Dendritic cell treated with granulocyte-macrophage colony-stimulating factor and Interleukin-4, amounts not matched to agents 40 ng/mL and 50 ng/mL, for 4 days (primary cell): ENCODE results near the gene MYO1D.
"Not testable (repeated sequence)": the region's sequence is repeated elsewhere in the genome, so short reads cannot be mapped to it uniquely, and the experiment has no call there.

Experiments
- H3K27ac Mint-ChIP-seq: one replicate; pipeline ENCODE4 v1.8.0; 2022; ENCODE audit warnings: mild to moderate bottlenecking, mixed read lengths
- H3K27me3 Mint-ChIP-seq: one replicate; pipeline ENCODE4 v1.8.0; 2022; ENCODE audit warnings: mild to moderate bottlenecking, mixed read lengths
- H3K36me3 Mint-ChIP-seq: one replicate; pipeline ENCODE4 v1.8.0; 2022; ENCODE audit warnings: low read depth, mixed read lengths
- H3K4me1 Mint-ChIP-seq: one replicate; pipeline ENCODE4 v1.8.0; 2022; ENCODE audit warnings: low read depth, mixed read lengths
- H3K4me3 Mint-ChIP-seq: one replicate; pipeline ENCODE4 v1.8.0; 2022; ENCODE audit warnings: mild to moderate bottlenecking, moderate library complexity, mixed read lengths
- H3K9me3 Mint-ChIP-seq: one replicate; pipeline ENCODE4 v1.8.0; 2022; ENCODE audit warnings: mixed read lengths
- intact Hi-C: fragments of 100-400 bp; cut with micrococcal nuclease; formaldehyde crosslinking; loops from one replicate; pipeline ENCODE4 v1.15.0; 2022

The MYO1D gene

DNA sequence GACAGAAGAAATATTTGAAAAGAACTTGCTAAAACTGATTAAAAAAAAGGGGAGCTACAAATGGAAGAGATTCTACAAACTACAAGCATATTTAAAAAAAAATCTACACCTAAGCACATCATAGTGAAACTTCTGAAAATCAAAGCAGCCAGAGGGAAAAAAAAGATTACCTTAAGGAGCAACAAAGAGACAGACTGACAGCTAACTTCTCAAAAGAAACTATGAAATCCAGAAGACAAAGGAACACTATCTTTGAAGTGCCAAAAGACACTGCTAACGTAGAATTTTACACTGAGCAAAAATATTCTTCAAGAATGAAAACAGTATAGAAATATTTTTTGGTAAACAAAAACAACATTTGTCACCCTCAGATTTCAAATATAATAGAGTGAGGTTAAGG, 151.2 kb downstream of the MYO1D start:
- Mint-ChIP-seq H3K27ac (no peak overlapping the region), H3K4me1 (no peaks in the 10 kb centered on the region), H3K27me3 (no peaks in the 10 kb centered on the region), H3K9me3 (peaks cover 22% of the 10 kb centered on the region), H3K4me3 (no peak overlapping the region), H3K36me3 (no peaks in the 10 kb centered on the region)
- intact Hi-C loops: no loop called here

DNA sequence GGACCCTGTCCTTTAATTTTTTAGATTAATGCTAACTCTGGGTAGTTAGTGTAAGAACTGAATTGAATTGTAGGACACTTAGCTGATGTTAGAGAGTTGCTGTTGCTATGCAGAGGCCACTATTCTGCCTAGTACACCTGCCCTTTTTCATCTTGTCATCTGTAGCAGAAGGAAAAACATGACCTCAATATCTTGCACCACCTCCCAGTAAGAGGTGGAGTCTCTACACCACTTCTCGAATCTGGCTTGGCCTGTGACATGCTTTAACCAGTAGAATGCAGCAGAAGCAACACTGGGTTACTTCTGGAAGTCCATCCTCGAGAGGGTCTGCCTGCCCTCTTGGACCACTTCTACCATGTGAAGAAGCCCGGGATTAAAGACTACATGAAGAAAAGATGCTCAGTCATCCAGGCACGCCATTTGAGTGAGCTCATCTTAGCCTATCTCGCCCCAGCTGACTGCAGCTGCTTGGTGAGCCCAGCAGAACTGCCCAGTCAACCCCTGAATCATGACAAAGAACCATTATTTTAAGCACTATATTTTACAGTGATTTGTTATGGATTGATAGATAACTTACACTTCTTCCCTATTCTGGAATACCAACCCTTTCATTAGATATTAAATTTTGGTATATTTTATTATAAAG, 153.5 kb downstream of the MYO1D start:
- H3K9me3 Mint-ChIP-seq: peaks cover 22% of the 10 kb centered on the region
- no peaks in the 10 kb centered on the region for H3K4me1 Mint-ChIP-seq
- H3K36me3 Mint-ChIP-seq: no peaks in the 10 kb centered on the region
- no peak overlapping the region for H3K27ac Mint-ChIP-seq
- intact Hi-C loops: no loop called here
- H3K27me3 Mint-ChIP-seq: no peaks in the 10 kb centered on the region
- H3K4me3 Mint-ChIP-seq: no peak overlapping the region

DNA sequence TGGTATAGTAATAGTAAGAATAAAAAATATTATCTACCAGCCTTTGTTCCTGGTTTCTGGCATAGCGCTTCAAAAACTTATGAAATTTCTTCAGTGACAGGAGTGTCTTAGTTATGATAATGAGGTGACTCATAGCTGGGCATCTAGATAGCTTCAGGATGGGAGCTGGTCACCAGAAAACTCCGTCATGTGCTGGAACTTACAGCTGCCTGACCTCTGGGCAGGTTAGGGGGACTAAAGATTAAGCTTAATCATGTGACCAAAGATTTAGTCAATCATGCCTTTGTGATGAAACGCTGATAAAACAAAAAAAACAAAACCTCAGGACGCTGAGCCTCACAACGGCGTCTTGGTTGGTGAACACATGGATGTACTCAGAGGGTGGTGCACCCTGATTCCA, 154.2 kb downstream of the MYO1D start:
- Mint-ChIP-seq H3K27ac (no peak overlapping the region), H3K36me3 (no peaks in the 10 kb centered on the region), H3K4me1 (no peaks in the 10 kb centered on the region), H3K4me3 (no peak overlapping the region), H3K27me3 (no peaks in the 10 kb centered on the region), H3K9me3 (peaks cover 22% of the 10 kb centered on the region)
- intact Hi-C loops: no loop called here

DNA sequence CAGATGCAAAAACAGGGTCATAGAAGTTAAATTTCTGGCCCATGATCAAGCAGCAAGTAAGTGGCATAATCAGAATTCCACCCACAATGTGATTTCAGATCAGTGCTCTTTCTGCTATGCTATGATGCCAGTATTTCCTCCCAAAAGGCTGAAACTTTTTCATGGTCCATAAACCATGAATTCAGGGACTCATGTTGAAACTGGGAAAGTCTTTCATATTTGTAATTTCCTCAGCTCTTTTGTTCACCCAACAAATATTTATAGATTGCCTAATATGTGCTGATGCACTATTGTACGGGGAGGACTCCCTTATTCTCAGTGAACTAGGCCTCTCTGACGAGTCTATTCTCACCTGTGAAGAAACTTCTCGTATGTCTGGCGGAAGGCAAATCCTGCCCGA, 156.3 kb downstream of the MYO1D start:
- intact Hi-C loops: no loop called here
- Mint-ChIP-seq H3K36me3 (no peaks in the 10 kb centered on the region), H3K9me3 (peaks cover 17% of the 10 kb centered on the region), H3K27ac (no peak overlapping the region), H3K27me3 (peaks cover 2% of the 10 kb centered on the region), H3K4me1 (no peaks in the 10 kb centered on the region), H3K4me3 (no peak overlapping the region)

DNA sequence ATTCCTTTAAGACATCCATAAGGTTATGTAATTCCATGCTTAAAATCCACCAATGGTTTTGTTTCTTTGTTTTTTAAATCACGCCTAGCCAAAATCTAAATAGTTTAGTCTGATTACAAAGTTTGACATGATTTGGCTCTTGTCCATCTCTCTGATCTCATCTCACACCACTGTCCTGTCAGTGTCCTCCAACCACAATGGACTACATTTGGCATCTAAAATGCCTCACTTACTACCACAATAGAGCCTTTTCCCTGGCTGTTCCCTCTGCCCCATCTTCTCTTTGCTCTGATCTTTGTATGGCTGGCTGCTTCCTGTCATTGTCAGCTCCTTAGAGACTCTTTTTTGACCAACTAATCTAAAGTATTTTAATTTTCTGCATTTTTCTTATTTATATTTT, 157.2 kb downstream of the MYO1D start:
- Mint-ChIP-seq H3K9me3 (peaks cover 7% of the 10 kb centered on the region), H3K4me3 (no peak overlapping the region), H3K27ac (no peak overlapping the region), H3K4me1 (no peaks in the 10 kb centered on the region), H3K36me3 (no peaks in the 10 kb centered on the region), H3K27me3 (peaks cover 2% of the 10 kb centered on the region)
- intact Hi-C loops: no loop called here

GRCh38 chr17:32714922-32715321, 162.0 kb downstream of the MYO1D start:
- H3K4me1 Mint-ChIP-seq, H3K9me3 Mint-ChIP-seq, H3K36me3 Mint-ChIP-seq, intact Hi-C loops, H3K4me3 Mint-ChIP-seq, H3K27me3 Mint-ChIP-seq, H3K27ac Mint-ChIP-seq: not testable (repeated sequence)

DNA sequence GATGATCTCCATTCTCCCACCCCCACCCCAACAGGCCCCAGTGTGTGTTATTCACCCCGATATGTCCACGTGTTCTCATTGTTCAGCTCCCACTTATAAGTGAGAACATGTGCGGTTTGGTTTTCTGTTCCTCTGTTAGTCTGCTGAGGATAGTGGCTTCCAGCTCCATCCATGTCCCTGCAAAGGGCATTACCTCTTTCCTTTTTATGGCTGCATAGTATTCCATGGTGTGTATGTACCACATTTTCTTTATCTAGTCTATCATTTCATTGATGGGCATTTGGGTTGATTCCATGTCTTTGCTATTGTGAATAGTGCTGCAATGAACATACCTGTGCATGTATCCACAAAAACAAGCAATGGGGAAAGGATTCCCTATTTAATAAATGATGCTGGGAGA, 162.7 kb downstream of the MYO1D start:
- H3K27me3 Mint-ChIP-seq, H3K36me3 Mint-ChIP-seq, H3K4me3 Mint-ChIP-seq, H3K27ac Mint-ChIP-seq, H3K9me3 Mint-ChIP-seq, intact Hi-C loops, H3K4me1 Mint-ChIP-seq: not testable (repeated sequence)

DNA sequence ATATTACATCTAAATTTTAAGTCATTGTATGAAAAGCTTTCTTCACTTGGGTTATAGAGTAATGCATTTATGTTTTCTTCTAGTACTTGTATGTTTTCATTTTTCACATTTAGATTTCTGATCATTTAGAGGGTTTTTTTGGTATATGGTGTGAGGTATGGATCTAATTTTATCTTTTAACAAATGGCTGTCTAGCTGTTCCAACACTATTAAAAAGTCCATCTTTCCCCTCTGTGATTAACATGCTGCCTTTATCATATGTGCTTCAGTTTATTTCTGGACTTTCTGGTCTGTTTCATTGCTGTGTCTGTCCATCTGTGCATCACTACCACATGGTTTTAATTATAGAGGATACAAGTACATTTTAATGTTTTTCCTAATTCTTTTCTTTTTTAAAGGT, 163.8 kb downstream of the MYO1D start:
- no peaks in the 10 kb centered on the region for H3K4me1 Mint-ChIP-seq
- intact Hi-C loops: no loop called here
- H3K27ac Mint-ChIP-seq: no peak overlapping the region
- no peak overlapping the region for H3K4me3 Mint-ChIP-seq
- no peaks in the 10 kb centered on the region for H3K36me3 Mint-ChIP-seq
- H3K9me3 Mint-ChIP-seq: no peaks in the 10 kb centered on the region
- H3K27me3 Mint-ChIP-seq: peaks cover 2% of the 10 kb centered on the region

- intact Hi-C loops: no loop called here
- H3K27ac Mint-ChIP-seq: no peak overlapping the region
- H3K9me3 Mint-ChIP-seq: no peaks in the 10 kb centered on the region
- no peaks in the 10 kb centered on the region for H3K36me3 Mint-ChIP-seq
- H3K27me3 Mint-ChIP-seq: no peaks in the 10 kb centered on the region
- no peaks in the 10 kb centered on the region for H3K4me1 Mint-ChIP-seq
- no peak overlapping the region for H3K4me3 Mint-ChIP-seq
These were observed 167.4 kb downstream of the MYO1D start for GRCh38 chr17:32709562-32709961.

DNA sequence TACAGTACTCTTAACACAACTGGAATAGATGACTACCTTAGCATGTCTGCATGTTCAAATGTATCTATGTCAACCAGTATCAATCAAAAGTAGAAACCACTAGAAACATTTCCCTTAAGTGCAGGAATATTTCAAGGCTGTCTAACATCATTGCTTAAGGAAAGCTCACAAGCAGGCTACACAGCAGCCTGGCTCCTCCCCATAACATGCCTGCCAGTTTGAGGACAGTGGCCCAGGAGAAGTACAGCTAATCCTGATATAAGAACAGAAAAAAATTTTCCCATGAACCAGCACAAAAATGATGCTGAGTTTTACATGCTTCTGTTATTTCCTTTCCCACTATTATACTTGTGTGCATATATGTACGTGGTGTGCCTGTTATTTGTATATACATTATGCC, 175.1 kb downstream of the MYO1D start:
- intact Hi-C loops: no loop called here
- Mint-ChIP-seq H3K4me1 (no peaks in the 10 kb centered on the region), H3K9me3 (no peaks in the 10 kb centered on the region), H3K27me3 (no peaks in the 10 kb centered on the region), H3K4me3 (no peak overlapping the region), H3K36me3 (no peaks in the 10 kb centered on the region), H3K27ac (no peak overlapping the region)

- no peak overlapping the region for H3K27ac Mint-ChIP-seq
- H3K9me3 Mint-ChIP-seq: no peaks in the 10 kb centered on the region
These were observed 177.7 kb downstream of the MYO1D start for GRCh38 chr17:32699247-32699646.

GRCh38 chr17:32697728-32698625, 178.9 kb downstream of the MYO1D start:
- intact Hi-C loops: no loop called here
- no peak overlapping the region for H3K27ac Mint-ChIP-seq
- H3K36me3 Mint-ChIP-seq: no peaks in the 10 kb centered on the region
- H3K4me3 Mint-ChIP-seq: no peak overlapping the region
- no peaks in the 10 kb centered on the region for H3K4me1 Mint-ChIP-seq
- no peaks in the 10 kb centered on the region for H3K27me3 Mint-ChIP-seq
- no peaks in the 10 kb centered on the region for H3K9me3 Mint-ChIP-seq

More at GRCh38 chr17:32699247-32699646, 177.7 kb downstream of the MYO1D start:
- intact Hi-C loops: no loop called here
- H3K36me3 Mint-ChIP-seq: no peaks in the 10 kb centered on the region
- H3K4me3 Mint-ChIP-seq: no peak overlapping the region
- H3K4me1 Mint-ChIP-seq: no peaks in the 10 kb centered on the region
- no peaks in the 10 kb centered on the region for H3K27me3 Mint-ChIP-seq

- Mint-ChIP-seq H3K4me1 (no peaks in the 10 kb centered on the region), H3K36me3 (no peaks in the 10 kb centered on the region), H3K27me3 (no peaks in the 10 kb centered on the region), H3K27ac (no peak overlapping the region), H3K9me3 (no peaks in the 10 kb centered on the region), H3K4me3 (no peak overlapping the region)
- intact Hi-C loops: no loop called here
These were observed 180.5 kb downstream of the MYO1D start for GRCh38 chr17:32696426-32696825.

DNA sequence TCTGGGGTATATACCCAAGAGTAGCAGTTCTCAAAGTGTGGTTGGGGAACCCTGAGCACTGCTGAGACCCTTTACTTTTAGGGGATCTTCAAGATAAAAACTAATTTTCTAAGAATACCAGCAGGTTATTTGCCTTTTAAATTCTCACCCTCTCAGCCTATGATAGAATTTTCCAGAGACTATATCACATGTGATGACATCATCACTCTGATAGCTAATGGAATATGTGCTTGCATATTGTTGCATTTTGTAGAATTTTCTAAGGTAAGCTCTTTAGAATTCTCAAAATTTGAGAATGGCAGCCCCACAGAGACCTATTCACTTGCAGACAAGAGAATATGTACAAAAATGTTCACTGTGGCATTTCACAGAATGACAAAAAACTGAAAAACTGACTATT, 181.1 kb downstream of the MYO1D start:
- Mint-ChIP-seq H3K4me1 (no peaks in the 10 kb centered on the region), H3K36me3 (no peaks in the 10 kb centered on the region), H3K9me3 (no peaks in the 10 kb centered on the region), H3K27me3 (no peaks in the 10 kb centered on the region), H3K27ac (no peak overlapping the region), H3K4me3 (no peak overlapping the region)
- intact Hi-C loops: no loop called here
